A204.1 (cell line): ENCODE results near the gene C11orf21.
"Not testable (repeated sequence)": the region's sequence is repeated elsewhere in the genome, so short reads cannot be mapped to it uniquely, and the experiment has no call there.

Experiments
- FAIRE-seq: peaks from 2 replicates; lab custom pipeline; 2012; peaks lifted over from hg19 to GRCh38; lab: Jason Lieb, UNC

C11orf21 gene

DNA sequence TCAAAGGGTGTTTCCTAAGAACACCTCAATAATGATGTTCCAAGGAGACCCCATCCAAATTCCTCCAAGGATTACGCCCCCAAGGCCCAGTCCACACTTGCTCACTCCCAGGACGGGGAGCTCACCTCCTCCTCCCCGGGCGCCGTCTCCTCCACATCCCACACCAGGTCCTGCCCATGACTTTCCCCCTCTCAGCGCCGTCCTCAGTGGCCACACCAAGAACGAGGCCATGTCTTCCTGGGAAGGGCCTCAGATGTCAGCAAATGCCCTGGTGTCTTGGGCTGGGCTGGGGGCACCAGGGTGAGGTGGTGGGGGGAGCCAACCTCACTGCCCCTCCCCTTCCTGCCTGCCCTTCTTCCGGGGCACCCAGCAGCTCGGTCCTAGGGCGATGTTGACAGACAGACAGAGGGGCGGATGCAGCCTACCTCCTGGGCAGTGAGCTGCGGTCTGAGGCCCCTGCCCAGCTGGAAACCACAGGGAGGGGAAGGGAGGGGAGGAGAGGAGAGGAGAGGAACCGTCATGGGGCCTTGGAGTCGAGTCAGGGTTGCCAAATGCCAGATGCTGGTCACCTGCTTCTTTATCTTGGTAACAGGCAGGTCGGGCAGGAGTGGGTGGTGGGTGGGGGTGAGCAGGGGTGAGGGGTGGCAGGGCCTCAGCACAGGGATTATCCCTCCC lies at the start of gene C11orf21, which contains the start of gene TSPAN32:
Gene C11orf21, minus strand, starts transcription at position 288 of the 675 bp plus-strand sequence. Its CDS starts 110 bp downstream, at position 178.
Gene TSPAN32, plus strand, starts transcription at position 383 of the 675 bp plus-strand sequence. Its CDS starts 137 bp downstream, at position 520.
- no peak for FAIRE-seq

DNA sequence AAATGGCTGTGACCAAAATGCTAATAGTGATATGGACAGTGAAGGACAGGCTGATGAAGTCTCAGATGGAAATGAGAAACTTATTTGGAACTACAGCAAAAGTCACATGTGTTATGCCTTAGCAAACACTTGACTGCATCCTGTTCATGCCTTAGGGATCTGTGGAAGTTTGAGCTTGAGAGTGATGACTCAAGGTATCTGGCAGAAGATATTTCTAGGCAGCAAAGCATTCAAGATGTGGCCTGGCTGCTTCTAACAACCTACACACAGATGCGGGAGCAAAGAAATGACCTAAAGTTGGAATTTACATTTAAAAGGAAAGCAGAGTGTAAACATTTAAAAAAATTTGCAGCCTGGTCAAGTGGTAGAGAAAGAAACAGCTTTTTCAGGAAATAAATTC lies 47.3 kb upstream of the C11orf21 start:
- FAIRE-seq = no peak

DNA sequence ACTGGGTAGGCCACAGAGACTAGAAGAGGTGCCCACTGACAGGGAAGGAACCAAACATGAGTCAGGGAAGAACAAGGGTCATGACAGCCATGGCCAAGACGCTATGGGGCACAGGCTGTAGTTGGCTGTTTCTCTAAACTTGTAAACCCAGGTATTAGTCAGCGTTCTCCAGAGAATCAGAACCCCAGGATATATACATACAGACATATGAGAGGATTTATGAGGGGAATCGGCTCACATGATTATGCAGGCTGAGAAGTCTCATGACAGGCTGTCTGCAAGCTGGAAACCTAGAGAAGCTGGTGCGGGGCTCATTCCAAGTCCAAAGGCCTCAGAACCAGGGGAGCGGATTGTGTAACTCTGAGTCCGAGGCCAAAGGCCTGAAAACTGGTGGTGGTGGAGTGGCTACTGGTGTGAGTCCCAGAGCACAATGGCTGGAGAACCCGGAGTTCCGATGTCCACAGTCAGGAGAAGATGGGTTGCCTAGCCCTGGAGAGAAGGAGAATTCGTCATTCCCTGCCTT lies 45.7 kb upstream of the C11orf21 start:
- FAIRE-seq = no peak

DNA sequence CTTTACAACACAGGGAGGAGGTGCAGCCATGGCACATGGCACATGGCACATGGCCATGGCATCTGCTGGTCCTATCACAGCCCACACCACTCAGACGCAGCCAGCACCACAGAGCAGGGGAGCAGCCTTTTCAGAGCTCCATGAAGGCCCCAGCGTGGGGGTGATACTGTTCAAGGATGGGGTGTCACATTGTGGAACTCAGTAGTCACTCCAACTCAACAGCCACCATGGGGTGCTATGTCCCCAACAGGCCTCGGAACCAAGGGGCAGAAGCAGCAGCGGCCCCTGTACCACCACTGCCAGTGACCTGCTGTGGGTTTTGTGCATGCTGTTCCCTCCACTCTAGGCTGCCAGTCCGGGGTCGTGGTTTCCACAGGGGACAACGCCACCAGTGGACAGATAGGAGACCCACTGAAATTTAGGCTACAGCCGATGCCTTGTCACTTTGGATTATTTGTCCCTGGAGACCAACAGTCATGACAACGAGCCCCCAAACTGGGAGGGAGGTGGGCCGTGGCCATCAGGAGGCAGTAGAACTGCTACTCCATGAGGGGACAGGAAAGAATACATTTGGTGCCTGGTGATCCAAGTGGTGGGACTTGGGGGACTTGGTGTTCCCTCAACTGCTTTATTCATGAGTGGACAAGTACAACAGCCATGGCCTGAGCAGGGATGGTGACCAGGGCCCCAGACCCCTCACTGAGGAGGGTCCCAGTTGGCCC lies 45.0 kb upstream of the C11orf21 start:
- FAIRE-seq = no peak

DNA sequence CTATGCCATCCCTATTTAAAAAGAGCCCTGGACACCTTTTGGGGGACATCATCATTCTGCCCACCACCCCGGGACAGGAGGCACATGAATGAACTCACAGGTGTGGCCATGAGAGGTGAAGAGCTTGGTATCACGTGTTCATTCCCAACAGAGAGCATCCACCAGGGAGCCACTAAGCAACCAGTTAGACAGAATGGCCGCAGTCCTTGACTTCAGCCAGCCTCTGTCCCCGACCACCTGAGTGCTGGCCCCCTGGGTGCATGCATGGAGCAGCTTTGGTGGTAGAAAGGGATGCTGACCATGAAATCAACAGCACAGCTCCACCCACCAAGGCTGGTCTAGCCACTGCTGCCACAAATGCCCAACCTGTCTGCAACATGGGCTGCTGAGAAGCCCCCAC lies 44.3 kb upstream of the C11orf21 start:
- no peak for FAIRE-seq

DNA sequence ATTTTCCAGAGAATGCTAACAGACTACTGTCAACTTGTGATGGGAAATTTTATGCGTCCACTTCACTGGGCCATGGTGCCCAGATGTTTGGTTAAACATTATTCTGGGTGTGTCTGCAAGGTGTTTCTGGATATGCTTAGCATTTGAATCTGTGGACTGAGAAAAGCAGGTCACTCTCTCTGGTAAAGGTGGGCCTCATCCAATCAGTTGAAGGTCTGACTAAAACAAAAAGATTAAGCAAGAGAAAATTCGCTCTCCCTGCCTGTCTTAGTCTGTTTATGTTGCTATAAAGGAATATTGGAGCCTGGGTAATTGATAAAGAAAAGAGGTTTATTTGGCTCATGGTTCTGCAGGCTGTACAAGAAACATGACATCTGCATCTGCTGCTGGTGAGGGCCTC lies 43.3 kb upstream of the C11orf21 start:
- no peak for FAIRE-seq

DNA sequence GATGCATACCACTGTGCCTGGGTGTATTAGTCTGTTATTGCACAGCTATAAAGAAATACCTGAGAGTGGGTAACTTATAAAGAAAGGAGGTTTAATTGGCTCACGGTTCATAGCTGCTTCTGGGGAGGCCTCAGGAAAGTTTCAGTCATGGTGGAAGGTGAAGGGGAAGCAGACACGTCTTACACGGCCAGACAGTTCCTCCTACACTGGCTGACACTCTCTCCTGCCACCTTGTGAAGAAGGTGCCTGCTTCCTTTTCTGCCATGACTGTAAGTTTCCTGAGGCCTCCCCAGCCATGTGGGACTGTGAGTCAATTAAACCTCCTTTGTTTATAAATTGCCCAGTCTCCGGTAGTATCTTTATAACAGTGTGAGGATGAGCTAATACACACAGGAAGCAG lies 41.8 kb upstream of the C11orf21 start:
- FAIRE-seq = no peak

DNA sequence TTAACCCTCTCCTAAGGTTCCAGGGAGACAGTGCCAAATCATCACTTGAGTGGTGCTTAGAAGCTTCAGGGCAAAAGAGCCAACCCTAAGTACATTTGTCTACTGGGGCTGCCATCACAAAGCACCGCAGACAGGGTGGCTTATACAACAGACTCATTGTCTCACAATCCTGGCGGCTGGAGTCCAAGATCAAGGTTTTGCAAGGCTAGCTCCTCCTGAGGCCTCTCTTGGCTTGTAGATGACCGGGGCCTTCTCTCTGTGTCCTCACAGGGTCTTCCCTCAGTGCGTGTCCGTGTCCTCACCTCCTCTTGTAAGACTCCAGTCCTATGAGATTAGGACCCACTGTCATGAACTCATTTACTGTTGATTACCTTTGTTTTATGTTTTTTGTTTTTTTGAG lies 41.3 kb upstream of the C11orf21 start:
- FAIRE-seq = no peak

DNA sequence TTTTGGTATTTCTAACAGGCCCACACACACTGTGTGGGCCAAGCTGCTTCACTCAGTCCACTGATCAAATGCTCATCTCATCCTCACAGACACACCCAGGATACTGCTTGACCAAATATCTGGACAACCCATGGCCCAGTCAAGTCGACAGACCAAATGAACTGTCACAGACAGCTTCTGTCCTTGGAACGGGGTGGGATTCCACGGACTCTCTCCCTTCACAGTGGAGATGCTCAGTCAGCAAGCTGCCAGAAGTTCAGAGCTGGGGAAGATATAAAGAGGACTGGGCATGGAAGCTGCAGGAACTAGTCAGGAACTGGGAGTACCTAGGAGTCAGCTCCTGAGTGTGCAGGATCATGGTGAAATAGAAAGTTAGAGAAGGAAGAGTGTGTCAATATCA lies 40.8 kb upstream of the C11orf21 start:
- no peak for FAIRE-seq

DNA sequence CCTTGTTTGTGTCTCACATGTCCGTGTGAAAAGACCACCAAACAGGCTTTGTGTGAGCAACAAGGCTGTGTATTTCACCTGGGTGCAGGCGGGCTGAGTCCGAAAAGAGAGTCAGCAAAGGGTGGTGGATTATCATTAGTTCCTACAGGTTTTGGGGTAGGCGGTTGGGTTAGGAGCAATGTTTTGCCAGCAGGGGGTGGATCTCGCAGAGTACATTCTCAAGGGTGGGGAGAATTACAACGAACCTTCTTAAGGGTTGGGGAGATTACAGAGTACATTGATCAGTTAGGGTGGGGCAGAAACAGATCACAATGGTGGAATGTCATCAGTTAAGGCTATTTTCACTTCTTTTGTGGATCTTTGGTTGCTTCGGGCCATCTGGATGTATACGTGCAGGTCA lies 37.0 kb upstream of the C11orf21 start:
- FAIRE-seq = not testable (repeated sequence)

DNA sequence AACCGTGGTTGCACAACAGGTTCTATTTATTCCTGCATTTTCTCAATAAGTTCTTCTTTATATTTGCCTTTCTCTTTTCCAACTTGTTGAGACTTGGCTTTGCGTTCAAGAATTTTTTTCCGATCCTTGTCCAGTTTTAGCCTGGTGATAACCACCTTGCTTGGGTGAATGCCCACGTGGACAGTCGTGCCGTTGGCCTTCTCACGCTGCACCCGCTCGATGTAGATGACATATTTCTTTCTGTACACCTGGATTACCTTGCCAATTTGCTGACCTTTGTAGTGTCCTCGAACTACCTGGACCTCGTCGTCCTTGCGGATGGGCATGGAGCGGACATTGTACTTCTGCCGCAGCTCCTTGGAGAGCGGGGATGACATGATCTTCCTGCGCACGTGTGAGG lies 33.6 kb upstream of the C11orf21 start:
- not testable (repeated sequence) for FAIRE-seq

DNA sequence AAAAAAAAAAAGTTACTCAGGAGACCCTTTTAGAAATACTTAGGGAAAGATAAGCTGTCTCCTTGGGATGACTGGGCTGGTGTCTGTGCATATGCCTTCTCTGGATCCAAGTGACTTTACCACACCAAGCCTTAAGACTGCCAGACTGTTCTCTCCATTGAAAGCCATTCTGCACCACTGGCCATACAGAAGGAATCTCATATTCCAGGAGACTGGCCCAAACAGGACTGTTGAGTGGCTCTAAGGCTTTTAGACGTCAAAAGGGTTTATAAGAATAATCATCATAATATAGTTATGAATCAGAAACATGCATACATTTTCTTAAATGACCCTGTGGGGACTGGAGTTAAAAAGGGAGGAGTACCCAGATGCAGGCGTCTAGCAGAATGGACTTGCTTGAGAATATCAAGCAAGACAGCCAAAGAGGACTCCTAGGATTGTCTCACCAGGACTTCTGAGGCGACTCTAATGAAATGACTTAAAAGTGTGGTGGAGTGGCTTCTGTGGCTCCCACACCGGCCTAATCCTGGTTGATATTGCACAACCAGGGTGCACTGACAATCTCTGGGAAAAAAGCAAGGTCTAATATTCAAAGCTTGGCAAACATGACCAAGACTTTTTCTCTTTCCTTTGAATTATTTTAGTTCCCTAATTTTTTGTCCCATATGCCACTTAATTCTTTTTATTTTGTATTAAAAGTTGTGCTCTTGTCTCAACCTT lies 31.9 kb upstream of the C11orf21 start:
- not testable (repeated sequence) for FAIRE-seq

DNA sequence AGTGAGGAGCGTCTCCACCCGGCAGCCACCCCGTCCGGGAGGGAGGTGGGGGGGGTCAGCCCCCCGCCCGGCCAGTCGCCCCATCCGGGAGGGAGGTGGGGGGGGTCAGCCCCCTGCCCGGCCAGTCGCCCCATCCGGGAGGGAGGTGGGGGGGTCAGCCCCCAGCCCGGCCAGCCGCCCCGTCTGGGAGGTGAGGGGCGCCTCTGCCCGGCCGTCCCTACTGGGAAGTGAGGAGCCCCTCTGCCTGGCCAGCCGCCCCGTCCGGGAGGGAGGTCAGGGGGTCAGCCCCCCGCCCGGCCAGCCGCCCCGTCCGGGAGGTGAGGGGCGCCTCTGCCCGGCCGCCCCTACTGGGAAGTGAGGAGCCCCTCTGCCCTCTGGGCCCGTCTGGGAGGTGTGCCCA lies 30.9 kb upstream of the C11orf21 start:
- FAIRE-seq = not testable (repeated sequence)

DNA sequence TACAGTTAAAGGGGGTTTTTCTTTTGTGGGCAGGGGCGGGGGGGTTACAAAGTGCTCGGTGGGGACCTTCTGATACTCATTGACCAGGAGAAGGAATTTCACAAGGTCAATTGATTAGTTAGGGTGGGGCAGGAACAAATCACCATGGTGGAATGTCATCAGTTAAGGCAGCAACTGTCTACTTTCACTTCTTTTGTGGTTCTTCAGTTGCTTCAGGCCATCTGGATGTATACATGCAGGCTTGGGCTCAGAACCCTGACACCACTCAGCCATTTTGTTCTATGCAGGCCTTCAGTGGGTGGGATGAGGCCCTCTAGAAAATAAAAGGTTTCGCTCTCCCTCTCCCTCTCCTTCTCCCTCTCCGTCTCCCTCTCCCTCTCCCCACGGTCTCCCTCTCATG lies 29.7 kb upstream of the C11orf21 start:
- no peak for FAIRE-seq

DNA sequence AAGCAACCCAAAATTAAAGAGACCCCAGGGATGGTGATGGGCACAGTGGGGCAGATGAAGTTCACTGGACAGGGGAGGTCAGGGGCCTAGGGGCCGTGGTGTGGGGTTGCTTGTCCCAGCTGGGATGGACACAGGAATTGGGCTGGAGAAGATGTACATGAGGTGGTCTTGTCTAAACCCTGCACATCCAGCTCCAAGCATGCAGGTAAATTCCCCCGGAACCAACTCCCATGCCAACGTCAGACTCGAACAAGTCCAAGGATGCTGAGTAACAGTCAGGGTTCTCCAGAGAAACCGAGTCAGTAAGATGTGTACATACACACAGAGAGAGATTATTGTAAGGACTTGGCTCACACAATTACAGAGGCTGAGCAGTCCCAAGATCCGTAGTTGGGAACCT lies 29.0 kb upstream of the C11orf21 start:
- no peak for FAIRE-seq

DNA sequence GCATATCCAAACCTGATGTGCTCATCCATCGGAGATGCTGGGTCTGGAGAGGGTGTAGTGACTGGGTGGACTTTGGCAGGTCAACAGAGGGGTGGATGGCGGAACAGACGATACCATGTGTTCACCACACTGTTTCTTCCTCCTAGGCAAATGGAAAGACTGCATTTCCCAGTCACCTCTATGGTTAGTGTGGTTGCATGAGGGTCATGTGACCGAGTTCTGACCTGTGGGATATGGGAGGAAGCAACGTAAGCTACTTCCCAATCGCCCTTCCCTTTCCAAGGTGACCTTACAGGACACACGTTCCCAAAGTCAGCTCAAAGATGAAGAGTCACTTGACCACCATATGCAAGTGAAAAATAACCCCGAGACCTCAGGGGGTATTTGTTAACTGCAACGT lies 27.8 kb upstream of the C11orf21 start:
- no peak for FAIRE-seq

DNA sequence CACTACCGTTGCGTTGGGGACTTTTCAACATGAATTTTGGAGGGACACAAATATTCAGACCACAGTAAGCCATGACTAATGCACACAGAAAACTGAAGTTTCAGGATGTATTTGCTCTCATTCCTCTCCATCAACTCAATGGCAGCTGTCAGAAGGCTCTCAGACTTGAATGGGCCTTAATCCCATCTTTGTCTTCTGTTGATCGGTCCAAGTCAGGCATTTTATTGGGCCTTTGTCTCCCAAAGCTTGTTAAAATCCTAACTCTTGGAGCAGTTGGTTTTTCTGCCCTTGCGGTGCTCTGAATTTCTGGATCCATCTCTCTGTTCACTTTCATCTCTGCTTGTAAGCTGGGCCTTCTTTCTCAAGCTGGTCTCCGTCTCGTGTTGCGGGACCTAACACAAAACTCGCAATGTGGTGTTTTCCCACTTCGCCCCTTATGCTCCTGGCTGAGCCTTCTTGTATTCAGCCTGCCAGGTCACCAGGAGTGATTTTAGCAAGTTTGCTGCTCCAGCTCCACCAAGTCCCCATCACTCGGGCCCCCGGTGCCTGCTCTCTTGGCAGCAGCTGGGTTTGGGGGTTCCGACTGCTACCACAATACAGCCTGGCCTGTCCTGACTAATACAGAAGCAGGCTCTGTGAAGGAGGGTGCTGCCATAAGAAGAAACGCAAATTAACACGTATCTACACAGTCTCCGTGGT lies 27.1 kb upstream of the C11orf21 start:
- no peak for FAIRE-seq

DNA sequence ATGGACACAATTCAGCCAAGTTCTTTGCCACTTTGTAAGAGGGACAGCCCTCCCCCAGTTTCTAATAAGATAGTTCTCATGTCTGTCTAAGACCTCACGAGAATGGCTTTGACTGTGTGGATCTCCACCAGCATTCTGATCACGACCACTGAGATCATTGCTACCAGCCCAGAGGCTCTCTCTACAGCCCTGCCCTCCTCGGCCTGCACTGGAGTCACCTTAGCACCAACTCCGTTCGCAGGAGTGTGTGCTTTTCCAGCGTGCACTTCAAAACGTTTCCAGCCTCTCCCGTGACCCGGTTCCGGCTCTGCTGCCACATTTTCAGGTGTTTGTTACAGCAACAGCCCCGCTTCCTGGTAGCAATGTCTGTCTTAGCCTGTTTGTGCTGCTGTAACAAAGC lies 26.3 kb upstream of the C11orf21 start:
- no peak for FAIRE-seq

DNA sequence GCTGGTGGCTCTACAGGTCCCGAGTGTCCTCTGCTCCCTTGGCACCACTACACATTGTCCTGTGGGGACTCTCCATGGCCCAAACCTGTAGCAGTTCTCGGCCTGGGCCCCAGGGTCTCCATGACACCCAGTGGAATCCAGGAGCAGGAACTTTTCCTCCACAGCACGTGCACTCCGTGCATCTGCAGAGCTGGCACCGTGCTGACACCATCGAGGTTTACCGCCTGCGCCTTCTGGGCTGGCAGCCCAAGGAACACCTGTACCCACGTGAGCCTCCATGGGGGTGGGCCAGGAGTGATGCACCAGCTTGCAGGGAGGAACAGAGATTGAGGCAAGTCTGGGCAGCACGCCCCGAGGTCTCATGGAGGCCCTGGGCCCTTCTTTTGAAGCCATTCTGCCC lies 25.3 kb upstream of the C11orf21 start:
- no peak for FAIRE-seq

DNA sequence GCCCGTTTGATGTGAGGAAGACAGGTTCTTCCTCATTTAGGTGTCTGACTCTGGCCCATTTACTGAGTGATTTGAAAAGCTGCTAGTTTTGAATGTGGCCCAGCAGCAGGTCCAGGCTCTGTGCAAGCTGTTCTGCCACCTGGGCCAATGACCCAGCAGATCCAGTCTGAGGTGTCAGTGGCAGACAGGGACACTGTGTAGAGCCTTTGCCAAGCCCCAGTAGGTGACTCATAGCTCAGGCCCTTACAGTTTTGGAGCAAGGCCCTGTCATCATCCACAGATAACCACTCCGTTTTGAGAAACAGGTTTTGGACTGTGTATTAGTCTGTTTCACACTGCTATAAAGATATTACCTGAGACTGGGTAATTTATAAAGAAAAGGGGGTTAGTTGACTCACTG lies 24.0 kb upstream of the C11orf21 start:
- no peak for FAIRE-seq

DNA sequence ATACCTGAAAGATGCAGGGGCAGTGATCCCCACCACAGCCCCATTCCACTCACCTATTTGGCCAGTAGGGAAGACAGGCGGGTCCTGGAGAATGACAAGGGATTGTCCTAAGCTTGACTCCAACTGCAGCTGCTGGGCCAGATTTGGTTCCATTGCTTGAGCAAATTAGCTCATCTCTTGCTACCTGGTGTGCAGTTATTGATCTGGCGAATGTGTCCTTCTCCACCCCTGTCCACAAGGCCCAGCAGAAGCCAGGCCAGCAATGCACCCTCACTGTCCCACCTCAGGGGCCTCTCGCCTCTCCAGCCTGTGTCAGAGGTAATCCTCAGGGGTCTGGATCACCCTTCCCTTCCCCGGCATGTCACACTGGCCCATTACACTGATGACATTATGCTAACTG lies 23.4 kb upstream of the C11orf21 start:
- no peak for FAIRE-seq

DNA sequence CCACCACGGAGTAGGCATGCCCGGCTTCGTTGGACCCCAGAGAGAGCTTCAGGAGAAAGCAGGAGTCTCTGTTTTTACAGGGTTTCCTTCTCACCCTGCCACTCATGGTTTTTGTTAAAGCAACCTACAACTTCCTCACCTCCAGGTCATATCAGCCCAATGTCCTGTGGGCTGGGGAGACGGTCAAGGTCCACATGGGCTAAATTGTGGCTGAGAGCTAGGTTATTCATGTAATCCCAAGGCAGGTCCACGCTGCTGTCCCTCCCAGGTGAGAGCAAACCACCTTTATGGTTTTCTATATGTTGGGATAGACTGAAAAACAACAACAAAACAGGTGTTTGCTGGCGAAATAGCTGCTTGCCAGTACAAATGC lies 19.6 kb upstream of the C11orf21 start:
- FAIRE-seq = no peak
